WTC11 (cell line): ENCODE results near the gene CACNA2D3.

Experiments
- CTCF ChIP-seq: fragments of 200-600 bp; IDR thresholded peaks from 2 replicates; pipeline ENCODE4 v1.8.0; 2022; ENCODE audit warnings: antibody characterized with exemption
- JUN ChIP-seq: sonication (generic); formaldehyde crosslinking; IDR thresholded peaks from 2 replicates; pipeline ENCODE4 v1.8.0; 2023; ENCODE audit warnings: mild to moderate bottlenecking, missing genetic modification reagents
- TEAD4 ChIP-seq: sonication (generic); formaldehyde crosslinking; IDR thresholded peaks from 2 replicates; pipeline ENCODE4 v1.8.0; 2022; ENCODE audit warnings: mild to moderate bottlenecking, missing genetic modification reagents
- TP53 ChIP-seq: sonication (generic); formaldehyde crosslinking; IDR thresholded peaks from 2 replicates; pipeline ENCODE4 v1.8.1; 2023; ENCODE audit warnings: mild to moderate bottlenecking, missing genetic modification reagents
- ZBTB21 ChIP-seq: sonication (generic); formaldehyde crosslinking; IDR thresholded peaks from 2 replicates; pipeline ENCODE4 v1.8.1; 2023; ENCODE audit warnings: mild to moderate bottlenecking, missing genetic modification reagents, borderline replicate concordance
- ZNF121 ChIP-seq: sonication (generic); formaldehyde crosslinking; IDR thresholded peaks from 2 replicates; pipeline ENCODE4 v1.8.0; 2023; ENCODE audit warnings: missing genetic modification reagents
- TF ChIP-seq, protein P1 (sequence below): fragments of 250-450 bp; sonication (Bioruptor Pico); IDR thresholded peaks from 2 replicates; pipeline ENCODE4 v1.8.0; 2021; ENCODE audit warnings: mild to moderate bottlenecking

DNA sequence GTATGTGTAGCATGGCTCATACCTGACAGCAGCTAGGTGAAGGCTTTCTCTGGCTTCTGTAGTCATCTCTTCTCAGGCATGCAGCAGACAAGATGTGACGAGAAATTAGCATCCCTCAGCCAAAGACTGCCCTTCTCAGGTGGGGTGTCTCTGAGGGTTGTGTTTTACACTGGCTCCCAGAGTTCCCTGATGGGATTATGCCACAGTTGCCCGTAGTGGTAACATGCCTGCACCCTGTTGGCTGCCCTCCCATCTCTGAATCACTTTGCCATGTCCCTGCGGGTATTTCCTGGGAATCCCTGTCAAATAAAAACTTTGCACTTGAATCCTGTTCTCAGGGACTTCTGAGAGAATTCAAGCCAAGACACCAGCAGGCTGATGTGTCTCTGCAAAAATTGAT lies 735.0 kb downstream of the CACNA2D3 start:
- TF ChIP-seq CTCF (no peak), TEAD4 (CRISPR knock-in tag) (no peak), TP53 (CRISPR knock-in tag) (no peak), ZBTB21 (CRISPR knock-in tag) (no peak), ZNF121 (no peak), JUN (no peak)
- TF ChIP-seq, protein P1, sequence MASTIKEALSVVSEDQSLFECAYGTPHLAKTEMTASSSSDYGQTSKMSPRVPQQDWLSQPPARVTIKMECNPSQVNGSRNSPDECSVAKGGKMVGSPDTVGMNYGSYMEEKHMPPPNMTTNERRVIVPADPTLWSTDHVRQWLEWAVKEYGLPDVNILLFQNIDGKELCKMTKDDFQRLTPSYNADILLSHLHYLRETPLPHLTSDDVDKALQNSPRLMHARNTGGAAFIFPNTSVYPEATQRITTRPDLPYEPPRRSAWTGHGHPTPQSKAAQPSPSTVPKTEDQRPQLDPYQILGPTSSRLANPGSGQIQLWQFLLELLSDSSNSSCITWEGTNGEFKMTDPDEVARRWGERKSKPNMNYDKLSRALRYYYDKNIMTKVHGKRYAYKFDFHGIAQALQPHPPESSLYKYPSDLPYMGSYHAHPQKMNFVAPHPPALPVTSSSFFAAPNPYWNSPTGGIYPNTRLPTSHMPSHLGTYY (CRISPR knock-in tag), result no peak
